Left ventricle myocardium inferior (tissue), 1 donor: ENCODE measurements around the gene VCAN. TPM values are rescaled to one million over a fixed set of nuclear protein-coding genes. Genes with fewer than 3 reads are reported as not detected.

Experiments used
- DNase-seq: peaks from one replicate; pipeline ENCODE4 v3.0.0-alpha.2; 2020
- H3K27ac ChIP-seq: fragments of 200-600 bp; replicated peaks from 2 replicates; pipeline ENCODE4 v1.8.0; 2021
- H3K27me3 ChIP-seq: fragments of 200-600 bp; 2 replicates; pipeline ENCODE4 v1.8.0; 2021; ENCODE audit warnings: low read depth
- H3K36me3 ChIP-seq: fragments of 200-600 bp; 2 replicates; pipeline ENCODE4 v1.8.0; 2021
- H3K4me1 ChIP-seq: fragments of 200-600 bp; 2 replicates; pipeline ENCODE4 v1.8.0; 2021
- H3K4me3 ChIP-seq: fragments of 200-600 bp; 2 replicates; pipeline ENCODE4 v1.8.0; 2021; ENCODE audit warnings: mild to moderate bottlenecking, moderate library complexity
- H3K9me3 ChIP-seq: fragments of 200-600 bp; replicated peaks from 2 replicates; pipeline ENCODE4 v1.8.0; 2021
- intact Hi-C: fragments of 100-400 bp; cut with micrococcal nuclease; formaldehyde crosslinking; loops from one replicate; pipeline ENCODE4 v1.11.0; 2022
- total RNA-seq: library from RNA; stranded (reverse); fragmentation: NEBNext Ultra II Directional; extraction: Animal tissue kit (Norgen Biotek cat#: 25700); gene quantifications from one replicate; pipeline ENCODE4 v1.2.1, GENCODE V29; 2021
- TF ChIP-seq, protein P1 (sequence below): fragments of 200-600 bp; IDR thresholded peaks from 2 replicates; pipeline ENCODE4 v1.8.0; 2021; ENCODE audit warnings: antibody characterized with exemption, mild to moderate bottlenecking, borderline replicate concordance
- donor health status: DM: no; HTN: yes; CAD: no; lungs with severe emphysema.

VCAN gene
- total RNA-seq, 1 donor from 2014 or later: 25.2 TPM

DNA sequence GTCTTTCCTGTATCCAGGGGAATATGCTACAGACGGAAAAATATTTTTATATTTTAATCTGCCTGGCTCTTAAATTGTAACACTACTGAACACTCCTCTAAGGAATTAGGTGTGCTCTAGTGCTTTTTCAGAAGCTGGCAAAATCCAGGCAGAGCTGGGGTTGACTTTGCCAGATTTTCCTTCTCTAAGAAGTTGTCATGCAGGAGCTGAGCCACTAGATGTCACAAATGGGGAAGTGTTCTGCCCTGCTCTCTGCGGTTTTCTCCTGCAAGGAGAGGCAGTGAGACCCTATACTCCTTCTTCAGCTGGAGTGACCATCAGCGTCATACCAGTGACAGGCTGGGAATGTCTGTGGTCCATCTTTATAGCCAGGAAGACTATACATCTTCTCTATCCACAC lies 136.6 kb downstream of the VCAN start:
- Histone ChIP-seq H3K36me3 (no peaks in the 10 kb centered on the region), H3K4me1 (no peaks in the 10 kb centered on the region), H3K4me3 (no peak overlapping the region), H3K9me3 (no peaks in the 10 kb centered on the region), H3K27me3 (no peaks in the 10 kb centered on the region), H3K27ac (no peak overlapping the region)
- DNase-seq: no peak
- TF ChIP-seq, protein P1, sequence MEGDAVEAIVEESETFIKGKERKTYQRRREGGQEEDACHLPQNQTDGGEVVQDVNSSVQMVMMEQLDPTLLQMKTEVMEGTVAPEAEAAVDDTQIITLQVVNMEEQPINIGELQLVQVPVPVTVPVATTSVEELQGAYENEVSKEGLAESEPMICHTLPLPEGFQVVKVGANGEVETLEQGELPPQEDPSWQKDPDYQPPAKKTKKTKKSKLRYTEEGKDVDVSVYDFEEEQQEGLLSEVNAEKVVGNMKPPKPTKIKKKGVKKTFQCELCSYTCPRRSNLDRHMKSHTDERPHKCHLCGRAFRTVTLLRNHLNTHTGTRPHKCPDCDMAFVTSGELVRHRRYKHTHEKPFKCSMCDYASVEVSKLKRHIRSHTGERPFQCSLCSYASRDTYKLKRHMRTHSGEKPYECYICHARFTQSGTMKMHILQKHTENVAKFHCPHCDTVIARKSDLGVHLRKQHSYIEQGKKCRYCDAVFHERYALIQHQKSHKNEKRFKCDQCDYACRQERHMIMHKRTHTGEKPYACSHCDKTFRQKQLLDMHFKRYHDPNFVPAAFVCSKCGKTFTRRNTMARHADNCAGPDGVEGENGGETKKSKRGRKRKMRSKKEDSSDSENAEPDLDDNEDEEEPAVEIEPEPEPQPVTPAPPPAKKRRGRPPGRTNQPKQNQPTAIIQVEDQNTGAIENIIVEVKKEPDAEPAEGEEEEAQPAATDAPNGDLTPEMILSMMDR: peak; percentile 53
- intact Hi-C loops: no loop called here

DNA sequence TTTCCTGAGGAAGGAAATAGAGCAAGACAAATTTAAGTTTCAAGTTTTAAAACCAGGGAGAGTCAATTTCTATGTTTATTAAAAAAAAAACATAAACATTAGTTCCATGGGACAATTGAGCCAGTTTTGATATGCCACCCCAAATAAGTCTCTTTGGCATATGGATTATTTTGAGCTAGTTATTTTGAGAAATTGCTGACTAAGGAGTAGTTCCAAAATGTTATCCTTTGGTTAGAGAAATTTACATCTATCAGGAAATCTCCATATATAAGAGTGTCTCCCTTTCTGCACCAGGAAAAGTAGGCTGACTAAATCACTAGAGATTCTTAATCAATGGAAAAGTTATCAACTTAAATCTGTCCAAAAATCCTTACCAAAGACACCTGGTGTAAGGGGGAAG lies 143.3 kb downstream of the VCAN start:
- Histone ChIP-seq H3K9me3 (peaks cover 28% of the 10 kb centered on the region), H3K27ac (no peak overlapping the region), H3K36me3 (no peaks in the 10 kb centered on the region), H3K4me3 (no peak overlapping the region), H3K27me3 (no peaks in the 10 kb centered on the region), H3K4me1 (no peaks in the 10 kb centered on the region)
- TF ChIP-seq, protein P1: no peak
- intact Hi-C loops: no loop called here
- no peak for DNase-seq

DNA sequence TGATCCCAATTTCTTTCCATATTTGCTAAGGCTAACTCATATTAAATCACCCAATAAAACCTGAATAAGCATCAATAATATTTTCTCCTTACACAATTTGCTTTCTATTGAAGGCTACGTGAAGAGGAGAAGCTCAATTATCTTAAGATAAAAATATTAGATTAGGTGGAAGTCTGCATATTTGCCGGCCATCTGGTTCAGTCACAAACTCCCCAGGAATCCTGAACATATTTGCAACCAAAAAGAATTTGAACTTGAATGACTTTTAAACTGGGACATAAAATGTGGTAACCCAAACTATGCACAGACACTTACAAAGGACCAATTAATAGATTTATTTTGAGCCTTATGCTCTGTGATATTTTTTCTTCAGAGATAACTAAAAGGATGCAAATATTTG lies 156.8 kb downstream of the VCAN start:
- Histone ChIP-seq H3K4me3 (no peak overlapping the region), H3K4me1 (no peaks in the 10 kb centered on the region), H3K36me3 (no peaks in the 10 kb centered on the region), H3K27ac (no peak overlapping the region), H3K27me3 (peaks cover 5% of the 10 kb centered on the region), H3K9me3 (no peaks in the 10 kb centered on the region)
- intact Hi-C loops: no loop called here
- TF ChIP-seq, protein P1: no peak
- DNase-seq: no peak

Other genes with a start within 250 kb of the VCAN start
- gene HAPLN1, start 249.1 kb downstream of the VCAN start, total RNA-seq: 2.1 TPM